ENCODE data around the gene SLX4IP.

The SLX4IP gene

DNA sequence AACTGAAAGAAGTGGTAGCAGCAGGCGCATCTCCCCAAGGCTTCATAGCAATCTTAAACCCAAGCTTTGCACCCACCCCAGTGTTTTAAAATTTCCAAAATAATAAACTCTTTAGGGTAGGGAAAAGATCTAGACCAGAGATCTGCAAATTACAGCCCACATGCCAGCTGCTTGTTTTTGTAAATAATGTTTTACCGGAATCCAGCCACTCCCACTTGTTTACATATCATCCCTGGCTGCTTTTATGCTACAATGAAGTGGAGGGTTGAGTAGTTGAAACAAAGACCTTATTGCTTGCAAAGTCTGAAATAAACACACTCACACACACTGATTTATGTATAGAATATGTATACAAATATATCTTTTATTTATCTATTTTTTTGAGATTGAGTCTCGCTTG is 30.0 kb downstream of the SLX4IP start:
- no peak for DNase-seq (ENCODE audit: extremely low read depth in 1 of 2, low read depth in 1 of 2)

DNA sequence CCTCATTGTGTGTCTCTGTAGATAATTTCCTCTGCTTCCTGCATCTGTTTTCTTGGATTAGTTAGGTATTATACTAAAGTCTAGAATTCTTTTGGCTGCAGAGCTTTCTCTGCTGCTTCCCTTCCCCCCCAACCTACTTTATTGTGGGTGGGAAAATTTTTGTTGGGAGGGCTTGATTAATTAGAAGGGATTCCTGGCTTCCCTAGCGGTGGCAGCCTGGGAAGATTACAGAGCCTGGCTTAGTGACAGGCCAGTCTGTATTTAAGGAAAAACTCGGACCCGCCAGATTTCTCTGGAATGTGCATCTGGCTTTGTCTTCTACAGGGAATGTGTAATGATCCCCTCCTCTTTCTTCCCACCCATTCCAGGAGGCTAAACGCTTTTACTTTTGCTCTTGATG is 31.2 kb downstream of the SLX4IP start:
- no peak for DNase-seq (ENCODE audit: extremely low read depth in 1 of 2, low read depth in 1 of 2)

DNA sequence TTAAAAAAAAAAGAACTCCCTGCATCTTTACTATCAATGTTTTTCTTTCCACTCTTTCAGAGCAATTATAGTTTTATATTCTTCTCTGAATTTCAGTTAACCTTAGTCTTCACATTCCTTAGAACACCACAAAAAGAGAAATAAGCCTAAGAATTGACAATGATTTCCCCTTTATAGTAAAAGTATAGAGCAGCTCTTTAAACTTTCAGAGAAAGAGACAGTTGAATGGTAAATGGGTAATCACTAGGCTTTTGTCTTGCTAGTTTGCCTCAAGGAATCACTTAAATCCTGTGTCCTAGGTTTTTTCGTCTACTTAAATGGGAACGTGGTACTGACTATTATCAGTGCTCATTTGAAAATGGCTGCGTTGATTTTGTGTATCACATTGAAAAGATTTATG is 31.8 kb downstream of the SLX4IP start:
- DNase-seq (ENCODE audit: extremely low read depth in 1 of 2, low read depth in 1 of 2) = no peak

DNA sequence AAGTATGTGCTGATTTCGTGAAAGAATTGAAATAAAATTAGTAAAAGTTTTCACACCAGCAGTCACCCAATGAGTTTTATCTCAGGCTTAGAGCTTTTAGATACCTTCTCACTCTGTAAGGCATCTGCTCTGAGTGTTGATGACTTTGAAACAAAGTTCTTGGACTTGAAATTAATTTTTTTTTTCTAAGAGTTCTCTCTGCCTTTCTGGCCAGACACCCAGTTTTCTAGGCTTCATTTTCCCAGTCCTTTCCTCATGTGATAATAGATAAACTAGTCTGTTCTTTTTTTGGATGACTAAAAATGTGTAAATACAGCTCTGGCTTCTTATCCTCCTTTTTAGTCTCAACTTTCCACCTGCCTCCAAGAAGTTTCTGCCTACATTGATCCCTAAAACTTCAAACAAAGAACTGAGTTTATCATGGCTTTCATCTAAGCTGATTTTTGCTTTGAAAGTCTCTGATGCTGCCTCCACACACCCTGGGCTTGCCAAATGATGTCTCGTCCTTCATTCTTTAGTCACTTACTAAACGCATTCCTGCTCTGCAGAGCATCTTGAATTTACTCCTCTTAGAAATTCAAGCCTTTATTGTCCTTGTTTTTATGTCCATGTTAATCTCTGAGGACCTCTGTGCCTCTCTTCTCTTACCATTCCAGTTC is 32.7 kb downstream of the SLX4IP start:
- DNase-seq (ENCODE audit: extremely low read depth in 1 of 2, low read depth in 1 of 2) = no peak

DNA sequence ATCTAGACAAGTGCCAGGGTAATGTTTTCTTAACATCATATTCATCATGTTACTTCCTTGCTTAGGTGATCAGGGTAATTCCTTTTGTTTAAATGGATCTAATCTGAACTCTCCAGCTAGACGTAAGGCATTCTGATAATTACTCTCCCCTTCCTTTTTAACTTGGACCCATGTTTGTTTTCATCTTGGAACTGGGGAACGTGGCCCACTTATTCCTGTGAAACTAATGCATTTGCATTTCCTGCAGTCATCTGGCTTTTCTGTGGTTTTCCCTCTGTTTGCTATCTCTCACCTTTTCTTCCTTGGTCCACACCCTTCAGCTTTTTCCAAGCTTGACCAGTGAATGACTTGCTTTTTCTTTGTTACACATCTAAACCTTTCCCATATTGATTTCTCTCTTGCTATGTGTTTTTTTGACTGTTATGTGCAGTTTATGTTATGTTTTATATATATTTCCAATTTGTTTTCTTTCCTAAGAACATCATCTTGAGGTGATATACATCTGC is 33.3 kb downstream of the SLX4IP start:
- DNase-seq (ENCODE audit: extremely low read depth in 1 of 2, low read depth in 1 of 2) = no peak

DNA sequence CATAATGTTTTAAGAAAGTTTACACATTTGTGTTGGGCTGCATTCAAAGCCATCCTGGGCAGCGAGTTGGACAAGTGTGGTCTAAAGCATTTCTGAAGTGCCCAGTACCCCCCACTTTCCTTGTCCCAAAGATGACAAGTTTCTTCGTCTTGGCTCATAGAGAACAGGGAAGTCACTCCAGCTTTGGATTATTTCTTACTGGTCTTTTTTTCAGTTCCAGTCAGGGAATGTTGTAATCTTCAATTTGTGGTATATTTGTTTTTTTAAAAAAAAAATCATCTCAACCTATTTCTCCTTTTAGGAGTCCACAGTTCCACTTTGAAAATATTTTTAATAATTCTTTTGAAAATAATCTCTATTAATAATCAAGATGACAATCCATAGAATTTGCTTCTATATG is 34.0 kb downstream of the SLX4IP start:
- no peak for DNase-seq (ENCODE audit: extremely low read depth in 1 of 2, low read depth in 1 of 2)

DNA sequence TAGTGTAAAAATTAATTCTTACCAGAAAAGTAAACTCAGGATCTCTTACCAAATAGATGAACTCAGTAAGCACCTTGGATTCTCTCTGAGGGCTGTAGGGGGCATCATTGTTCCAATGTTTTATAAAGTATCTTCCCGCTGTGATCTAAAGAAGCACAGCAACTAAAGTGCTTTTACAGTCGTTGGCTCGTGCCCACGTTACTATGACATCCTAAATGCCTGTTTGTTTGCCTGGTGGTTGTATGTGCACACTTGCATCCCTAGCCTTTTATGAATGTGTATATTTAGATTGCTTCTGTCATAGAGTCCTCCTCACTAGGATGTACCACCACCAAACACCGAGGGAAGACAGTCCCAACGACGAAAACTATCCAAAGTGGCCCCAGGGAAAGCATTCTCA is 34.5 kb downstream of the SLX4IP start:
- DNase-seq (ENCODE audit: extremely low read depth in 1 of 2, low read depth in 1 of 2) = no peak

DNA sequence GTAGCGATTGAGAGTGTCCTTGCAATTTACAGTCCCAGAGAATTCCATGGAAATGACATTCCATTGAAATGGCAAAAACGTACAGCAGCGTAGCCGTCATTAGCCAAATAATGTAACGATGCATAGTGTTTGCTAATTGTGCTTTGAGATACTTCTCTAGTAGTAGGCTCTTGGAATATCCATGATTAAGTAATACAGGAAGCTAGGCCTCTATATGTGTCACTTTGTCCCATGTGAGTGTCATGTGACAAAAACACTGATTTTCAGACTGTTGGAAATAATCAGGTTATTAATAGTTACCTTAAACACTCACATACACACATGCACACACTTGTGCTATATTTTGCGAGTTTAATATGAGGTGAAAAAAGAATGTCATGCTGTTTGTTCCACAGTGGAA is 35.2 kb downstream of the SLX4IP start:
- no peak for DNase-seq (ENCODE audit: extremely low read depth in 1 of 2, low read depth in 1 of 2)

DNA sequence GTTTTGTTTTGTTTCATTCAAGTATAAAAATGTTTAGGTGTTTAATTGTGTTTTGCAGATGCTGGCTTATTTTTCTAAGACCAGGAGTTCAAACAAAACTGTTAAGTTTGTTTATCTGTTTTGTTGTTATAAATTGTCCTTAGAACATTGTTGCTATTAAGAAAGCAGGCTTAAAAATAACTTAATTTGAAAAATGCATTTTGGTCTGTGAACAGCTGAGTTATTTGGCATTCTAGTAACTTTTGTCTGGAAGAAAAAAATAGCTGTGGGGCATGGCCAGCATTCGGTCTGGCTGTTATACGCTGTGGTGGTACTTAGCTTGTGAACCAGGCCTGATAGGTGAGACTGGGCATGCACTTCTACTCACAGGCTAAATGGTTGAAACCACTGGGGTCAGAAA is 37.8 kb downstream of the SLX4IP start:
- no peak for DNase-seq (ENCODE audit: extremely low read depth in 1 of 2, low read depth in 1 of 2)

DNA sequence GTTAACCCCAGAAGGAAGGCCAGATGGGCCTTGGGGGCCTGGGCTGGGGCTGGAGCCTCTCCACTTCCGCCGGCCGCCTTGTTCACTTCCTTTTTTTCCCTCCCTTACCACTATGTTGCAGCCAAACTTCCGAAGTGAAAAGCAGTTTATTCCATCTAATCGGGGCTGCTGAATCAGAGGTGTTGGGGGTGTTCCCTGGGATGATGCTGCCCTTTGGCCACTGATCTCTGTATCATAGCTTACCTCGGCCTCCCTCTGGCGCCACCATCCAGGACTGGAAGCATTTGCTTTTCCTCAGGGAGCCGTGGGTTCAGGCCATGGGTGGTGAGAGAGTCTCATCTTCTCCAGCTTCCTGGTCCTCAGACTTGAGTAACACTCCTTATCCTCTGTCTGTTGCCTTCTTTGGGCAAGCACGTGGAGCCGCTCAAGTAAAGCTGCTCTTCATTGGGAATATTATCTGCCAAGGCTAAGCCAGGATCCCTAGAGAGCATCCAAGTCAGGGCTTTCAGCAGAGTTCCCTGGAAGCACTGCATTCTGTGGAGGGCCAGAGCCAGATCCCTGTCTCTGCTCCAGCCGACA is 39.6 kb downstream of the SLX4IP start:
- DNase-seq (ENCODE audit: extremely low read depth in 1 of 2, low read depth in 1 of 2) = no peak

DNA sequence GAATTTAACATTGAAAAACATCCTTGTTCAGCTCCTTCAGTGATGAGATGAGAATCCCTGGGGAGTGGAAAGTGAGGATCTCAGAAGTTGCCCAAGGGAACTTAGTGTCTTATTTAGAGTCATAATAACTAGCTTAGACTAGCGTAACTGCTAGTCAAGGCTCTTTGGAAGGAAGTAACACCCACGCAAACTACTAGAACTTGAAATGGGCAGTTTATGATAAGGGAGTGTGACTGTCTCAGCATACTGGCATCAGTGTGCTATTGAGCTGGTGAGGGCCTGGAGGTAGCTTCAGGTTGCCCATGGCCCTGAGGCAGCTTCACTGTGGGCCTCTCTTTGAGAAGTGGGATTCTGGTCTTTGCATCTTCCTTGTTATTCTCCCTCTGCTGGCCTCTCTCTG is 40.1 kb downstream of the SLX4IP start:
- DNase-seq (ENCODE audit: extremely low read depth in 1 of 2, low read depth in 1 of 2) = no peak

DNA sequence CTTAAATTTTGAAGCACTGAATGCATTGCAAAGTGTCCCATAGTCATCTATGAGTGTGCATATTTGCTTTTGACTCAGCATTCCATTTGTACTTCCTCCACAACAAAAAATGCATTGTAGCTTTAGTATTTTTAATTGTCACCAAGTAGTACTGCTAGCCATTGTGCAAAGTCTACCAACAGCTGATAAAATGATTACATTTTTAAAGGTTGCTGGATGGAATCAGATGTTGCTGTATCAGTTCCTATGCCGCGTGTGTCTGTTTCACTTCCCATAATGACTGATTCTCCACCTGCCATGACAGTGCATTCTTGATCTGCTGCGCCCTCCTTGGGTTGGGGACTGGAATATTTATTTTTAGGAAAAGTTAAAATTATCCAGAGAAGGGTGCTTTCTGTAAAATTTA is 41.2 kb downstream of the SLX4IP start:
- no peak for DNase-seq (ENCODE audit: extremely low read depth in 1 of 2, low read depth in 1 of 2)

DNA sequence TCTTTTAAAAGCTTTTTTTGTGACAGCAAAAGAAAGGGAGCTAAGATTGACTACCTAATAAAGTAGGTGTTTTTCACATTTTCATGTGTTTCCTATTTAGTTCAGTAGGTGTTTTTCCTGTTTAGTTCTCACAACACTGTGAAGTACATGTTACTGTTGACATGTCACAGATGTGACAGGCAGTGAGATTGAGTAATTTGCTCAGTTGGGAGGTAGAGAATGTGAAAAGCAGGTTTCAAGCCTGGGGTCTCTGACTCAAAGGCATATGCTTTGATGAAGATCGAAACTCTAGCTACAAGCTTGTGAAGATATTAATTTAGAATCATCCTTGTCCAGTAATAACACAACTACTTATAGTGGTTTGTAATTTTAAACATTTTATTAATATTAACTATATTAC is 43.1 kb downstream of the SLX4IP start:
- no peak for DNase-seq (ENCODE audit: extremely low read depth in 1 of 2, low read depth in 1 of 2)

DNA sequence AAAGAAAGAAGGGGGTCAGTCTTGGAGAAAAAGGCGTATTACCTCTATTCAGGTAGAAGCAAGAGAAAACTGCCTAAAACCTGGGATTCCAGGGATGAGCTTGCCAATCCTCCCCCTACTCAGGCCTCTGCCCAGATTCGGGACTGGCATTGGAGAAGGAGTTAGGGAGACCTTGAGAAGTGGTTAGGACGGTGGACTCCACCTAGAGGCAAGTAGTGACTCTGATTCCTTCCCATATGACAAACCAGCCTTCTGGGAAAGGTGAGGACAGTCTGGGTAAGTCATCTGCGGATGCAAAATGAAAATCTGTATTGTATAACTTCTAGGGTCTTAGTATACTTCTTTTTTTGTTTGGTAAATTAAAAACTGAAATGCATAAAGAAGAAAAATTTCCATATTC is 43.8 kb downstream of the SLX4IP start:
- DNase-seq (ENCODE audit: extremely low read depth in 1 of 2, low read depth in 1 of 2) = no peak

DNA sequence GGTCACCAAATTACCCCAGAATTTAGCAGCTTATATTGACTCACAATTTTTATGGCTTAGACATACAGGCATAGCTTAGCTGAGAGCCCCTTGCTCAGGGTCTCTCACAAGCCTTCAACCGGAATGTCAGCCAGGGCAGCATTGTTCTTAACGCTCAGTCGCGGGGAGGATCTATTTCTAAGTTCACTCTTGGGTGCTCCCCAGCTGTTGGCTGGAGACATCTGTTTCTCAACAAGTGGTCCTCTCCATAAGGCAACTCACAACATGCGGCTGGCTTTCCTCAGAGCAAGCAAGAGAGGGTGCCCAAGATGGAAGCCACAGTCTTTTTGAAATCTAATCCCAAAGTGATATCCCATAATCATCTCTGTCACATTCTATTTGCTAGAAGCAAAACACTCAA is 46.6 kb downstream of the SLX4IP start:
- DNase-seq (ENCODE audit: extremely low read depth in 1 of 2, low read depth in 1 of 2) = no peak

DNA sequence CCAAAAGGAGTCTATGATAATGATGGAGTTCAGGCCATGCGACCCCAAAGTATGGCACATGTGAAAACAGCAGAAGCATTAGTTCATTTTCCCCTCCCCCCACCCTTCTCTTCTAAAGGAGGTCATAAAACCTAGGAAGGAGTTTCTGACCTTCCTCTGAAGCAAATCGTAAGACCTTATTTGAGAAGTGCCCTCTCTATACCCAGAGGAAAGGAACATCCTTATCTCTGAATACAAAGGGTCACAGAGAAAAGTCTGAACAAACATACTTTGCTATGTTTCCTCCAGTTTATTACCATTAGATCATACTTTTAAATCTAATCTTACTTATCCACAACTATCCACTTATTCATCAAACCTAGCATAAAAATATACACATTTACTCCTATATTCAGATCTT is 48.6 kb downstream of the SLX4IP start:
- DNase-seq (ENCODE audit: extremely low read depth in 1 of 2, low read depth in 1 of 2) = no peak

DNA sequence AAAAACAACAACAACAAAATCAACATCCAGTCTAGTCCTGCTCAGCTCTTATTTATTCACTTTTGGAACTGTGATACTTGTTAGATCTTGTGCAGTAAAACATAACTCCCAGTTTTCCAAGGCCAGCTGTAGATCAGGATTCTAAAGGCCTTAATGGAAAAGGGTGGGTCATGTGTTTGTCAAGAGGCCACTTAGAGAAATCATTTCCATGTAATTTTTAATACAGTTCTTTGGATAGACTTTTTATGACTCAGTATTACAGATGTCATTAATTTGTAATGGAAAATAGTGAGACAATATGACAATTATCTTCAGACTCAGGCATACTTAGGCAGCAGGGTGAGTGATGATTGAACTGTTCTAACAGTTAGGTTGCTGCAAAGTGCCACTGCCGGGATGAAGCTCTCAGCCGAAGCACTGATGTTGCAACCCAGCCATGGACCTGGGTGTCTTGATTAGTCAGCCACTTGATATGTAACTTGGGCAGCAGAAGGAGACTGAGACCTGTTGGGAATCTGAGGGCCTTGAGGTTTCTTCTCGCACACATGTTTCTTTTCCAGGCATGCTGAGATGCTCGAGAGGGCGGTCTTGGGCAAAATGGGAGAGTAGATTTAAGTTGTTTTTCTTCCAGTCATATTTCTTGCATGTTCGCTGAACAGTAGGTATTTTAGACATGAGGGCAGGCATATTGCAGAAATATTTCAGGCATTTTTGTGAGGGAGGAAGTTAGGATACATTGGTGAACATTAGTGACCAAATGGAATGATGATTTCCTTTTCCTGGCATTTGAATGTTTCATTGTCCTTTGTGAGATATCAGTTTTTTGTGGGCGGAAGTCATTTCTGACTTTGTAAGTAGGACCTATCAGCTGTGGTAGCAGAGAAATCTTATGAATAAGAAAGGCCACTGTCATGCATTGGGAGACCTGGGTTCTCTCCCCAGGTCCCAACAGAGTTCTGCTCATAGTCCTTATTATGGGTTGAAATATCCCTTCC is 52.3 kb downstream of the SLX4IP start:
- DNase-seq (ENCODE audit: extremely low read depth in 1 of 2, low read depth in 1 of 2) = no peak

DNA sequence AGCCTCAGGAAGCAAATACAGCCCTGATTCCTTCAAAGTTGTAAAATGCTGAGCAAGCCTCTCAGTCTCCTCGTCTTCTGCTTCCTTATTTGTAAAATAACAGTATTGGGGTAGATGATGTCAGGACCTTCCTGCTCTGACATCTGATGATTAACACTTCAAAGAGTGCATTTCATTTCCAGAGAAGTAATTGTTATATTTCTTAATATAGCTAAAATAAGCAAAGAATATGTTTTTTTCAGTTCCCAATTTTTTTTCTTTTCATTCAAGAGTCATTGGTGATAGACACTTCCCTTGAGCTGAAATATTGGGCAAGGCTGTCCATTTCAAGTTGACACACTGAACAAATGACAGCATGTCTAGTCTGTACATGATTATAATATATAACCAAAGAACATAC is 53.4 kb downstream of the SLX4IP start:
- DNase-seq (ENCODE audit: extremely low read depth in 1 of 2, low read depth in 1 of 2) = no peak

DNA sequence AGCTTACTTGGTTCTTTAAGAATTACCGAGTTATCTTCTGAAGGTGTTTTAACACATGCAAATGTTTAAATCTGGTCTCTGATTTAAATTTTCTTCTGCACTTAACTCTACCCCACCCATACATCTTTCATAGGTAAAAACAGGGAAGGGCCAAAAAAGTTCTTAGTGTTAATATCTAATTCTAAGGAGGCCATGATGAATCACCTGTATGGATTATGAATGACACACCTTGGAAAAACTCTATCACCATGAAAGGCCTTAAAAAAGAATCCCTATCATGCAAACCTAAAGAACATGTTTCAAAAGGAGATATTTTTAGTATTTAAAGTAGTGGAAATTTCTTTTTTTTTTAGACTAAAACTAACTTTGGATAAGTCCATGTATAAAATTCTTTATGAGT is 54.7 kb downstream of the SLX4IP start:
- DNase-seq (ENCODE audit: extremely low read depth in 1 of 2, low read depth in 1 of 2) = no peak

DNA sequence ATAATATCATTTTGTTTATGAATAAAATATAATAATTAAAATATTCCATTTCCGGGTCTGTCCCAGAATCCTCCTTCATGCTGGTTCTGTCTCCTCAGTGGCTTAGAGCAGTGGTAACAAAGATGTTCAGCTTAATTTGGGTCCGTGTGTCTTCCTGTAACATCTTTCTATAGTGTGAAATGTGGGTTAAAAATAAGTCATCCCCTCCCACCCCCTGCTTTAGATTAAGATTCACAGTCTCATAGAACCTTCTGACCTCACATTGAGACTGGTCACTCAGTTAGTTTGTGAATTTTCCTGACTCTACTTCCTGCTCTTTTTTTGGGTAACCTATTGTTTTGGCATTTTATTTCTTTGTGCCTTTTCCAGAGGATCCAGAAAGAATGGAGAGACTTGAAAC is 55.2 kb downstream of the SLX4IP start:
- DNase-seq (ENCODE audit: extremely low read depth in 1 of 2, low read depth in 1 of 2) = no peak

DNA sequence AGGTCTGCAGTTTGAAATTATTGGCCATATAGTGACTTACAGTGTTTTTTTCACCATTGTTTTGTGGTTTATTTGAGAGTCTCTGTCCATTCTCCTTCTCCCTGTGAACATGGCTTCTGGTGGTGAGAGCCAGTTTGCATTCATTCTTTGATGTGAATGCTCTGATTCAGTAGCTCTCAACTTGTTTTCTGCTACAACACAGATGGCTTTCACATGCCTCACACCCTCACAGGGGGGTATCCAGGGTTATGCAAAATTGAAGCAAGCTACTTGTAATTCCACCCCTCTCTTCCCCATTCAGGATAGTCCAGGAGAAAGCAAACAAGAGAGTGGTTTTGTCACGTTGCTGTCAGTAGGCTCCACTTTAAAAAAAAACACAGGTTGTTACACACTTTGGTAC is 55.6 kb downstream of the SLX4IP start:
- DNase-seq (ENCODE audit: extremely low read depth in 1 of 2, low read depth in 1 of 2) = no peak

DNA sequence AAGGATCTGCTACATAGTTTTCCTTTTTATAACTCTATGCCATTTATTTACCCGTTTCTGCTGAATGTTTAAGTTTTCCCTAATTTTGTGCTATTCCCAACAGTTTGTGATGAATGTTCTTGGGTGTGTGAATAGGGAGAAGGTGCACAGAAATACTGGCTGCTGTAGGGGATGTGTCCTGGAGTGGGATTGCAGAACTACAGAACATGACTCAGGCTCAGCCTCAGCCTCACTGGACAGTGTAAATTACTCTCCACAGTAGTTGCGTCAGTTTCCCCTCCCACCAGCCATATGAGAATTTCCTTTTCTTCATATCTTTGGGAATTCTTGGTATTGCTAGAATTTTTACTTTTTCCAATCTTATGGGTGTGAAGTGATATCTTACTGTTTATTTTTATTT is 57.0 kb downstream of the SLX4IP start:
- no peak for DNase-seq (ENCODE audit: extremely low read depth in 1 of 2, low read depth in 1 of 2)

Measured in stimulated activated CD8-positive, alpha-beta memory T cell treated with anti-CD3 and anti-CD28 coated beads, Interleukin-7, amount 100 ng/mL, for 48 hours (primary cell).